ENCODE measurements around the gene NAPB. TPM values are rescaled to one million over a fixed set of nuclear protein-coding genes. Genes with fewer than 3 reads are reported as not detected.
A peak's percentile ranks its signal among the peaks of the same experiment; 100 is the strongest.
"Not testable (repeated sequence)": the region's sequence is repeated elsewhere in the genome, so short reads cannot be mapped to it uniquely, and the experiment has no call there.

The NAPB gene
- total RNA-seq: 10 to 100 TPM; 26.9 to 61.4 (median 42.7) TPM

DNA sequence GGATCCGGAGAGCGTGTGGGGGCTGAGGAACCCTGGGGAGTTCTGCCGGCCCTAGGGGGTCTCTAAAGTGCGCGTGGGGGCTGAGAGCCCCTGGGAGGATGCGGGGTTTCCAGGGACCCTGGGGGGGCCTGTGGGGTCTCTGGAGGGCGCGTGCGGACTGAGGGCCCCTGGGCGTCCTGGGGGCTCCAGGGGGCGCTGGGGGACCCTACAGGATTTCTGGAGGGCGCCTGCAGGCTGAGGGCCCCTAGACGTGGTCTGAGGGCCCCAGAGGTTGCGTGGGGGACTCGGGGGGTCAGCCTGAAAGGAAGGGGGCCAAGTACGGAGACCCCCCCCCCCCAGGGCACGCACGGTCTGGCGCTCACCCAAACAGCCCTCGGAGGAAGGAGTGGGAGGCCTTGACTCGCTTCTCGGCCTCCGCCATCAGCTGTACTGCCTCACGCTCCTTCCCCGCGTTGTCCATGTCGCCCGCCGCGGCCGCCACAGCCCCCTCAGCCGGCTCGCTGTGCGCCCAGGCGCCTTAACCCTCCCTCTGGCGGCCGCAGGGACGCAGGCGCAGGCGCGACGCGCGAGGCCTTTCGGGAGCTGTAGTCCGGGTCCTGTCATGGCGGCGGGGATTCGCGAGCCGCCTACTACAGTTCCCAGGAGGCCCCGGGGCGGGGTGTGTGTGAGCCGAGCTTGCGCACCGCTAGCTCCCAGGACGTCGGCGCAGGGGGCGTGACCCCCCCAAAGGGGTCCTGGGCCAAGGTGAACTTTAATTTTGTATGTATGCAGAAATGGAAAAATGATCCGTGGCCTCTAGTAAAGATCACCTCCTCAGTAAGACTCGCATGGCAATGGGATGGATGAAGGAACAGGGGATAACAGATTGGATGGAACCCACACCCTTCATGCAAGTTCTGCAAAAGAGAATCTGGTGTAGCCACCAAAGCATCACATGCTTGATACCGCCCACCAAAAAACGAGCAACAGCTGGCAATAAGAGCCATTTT is at the start of gene NAPB:
Gene NAPB (minus strand): TSS at position 546 of the 989 bp plus-strand sequence. CDS start 86 bp downstream, at position 460.
- in situ Hi-C loops (cut with MboI; ENCODE audit: low pct_unique_long_range_greater_than_20kb in 2 of 9, low sequenced_read_pairs in 9 of 9, unreplicated experiment in 9 of 9): no loop called here
- peak; percentile 91 to 99 (median 98) for ATAC-seq (replicated peaks in 6 of 8)
- Histone ChIP-seq H3K4me3 (peak within 1 kb of the TSS; percentile 70 to 94 (median 76)), H3K4me1 (replicated peaks in 1 of 2) (peaks cover 3 to 15% of the 10 kb centered on the region in 2 donors), H3K27ac (peak within 1 kb of the TSS; percentile 66 to 74)
- WGBS, 10 experiments: 0 to 29% (median 0%) methylated on average over 1 to 4 of the region's 64 CpGs; no CpG with 5 or more reads in 4 of the 10 experiments

DNA sequence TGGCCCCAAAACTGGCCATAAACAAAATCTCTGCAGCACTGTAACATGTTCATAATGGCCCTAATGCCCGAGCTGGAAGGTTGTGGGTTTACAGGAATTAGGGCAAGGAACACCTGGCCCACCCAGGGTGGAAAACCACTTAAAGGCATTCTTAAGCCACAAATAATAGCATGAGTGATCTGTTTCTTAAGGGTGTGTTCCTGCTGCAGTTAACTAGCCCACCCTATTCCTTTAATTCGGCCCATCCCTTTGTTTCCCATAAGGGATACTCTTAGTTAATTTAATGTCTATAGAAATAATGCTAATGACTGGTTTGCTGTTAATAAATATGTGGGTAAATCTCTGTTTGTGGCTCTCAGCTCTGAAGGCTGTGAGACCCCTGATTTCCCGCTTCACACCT is 45.7 kb upstream of the NAPB start:
- H3K4me3 ChIP-seq; ATAC-seq (replicated peaks in 6 of 8); H3K4me1 ChIP-seq (replicated peaks in 1 of 2); in situ Hi-C loops (cut with MboI; ENCODE audit: low pct_unique_long_range_greater_than_20kb in 2 of 9, low sequenced_read_pairs in 9 of 9, unreplicated experiment in 9 of 9); H3K27ac ChIP-seq: not testable (repeated sequence)
- WGBS, 10 experiments: 0 to 90% (median 40%) methylated on average over 1 to 3 of the region's 3 CpGs; no CpG with 5 or more reads in 3 of the 10 experiments

DNA sequence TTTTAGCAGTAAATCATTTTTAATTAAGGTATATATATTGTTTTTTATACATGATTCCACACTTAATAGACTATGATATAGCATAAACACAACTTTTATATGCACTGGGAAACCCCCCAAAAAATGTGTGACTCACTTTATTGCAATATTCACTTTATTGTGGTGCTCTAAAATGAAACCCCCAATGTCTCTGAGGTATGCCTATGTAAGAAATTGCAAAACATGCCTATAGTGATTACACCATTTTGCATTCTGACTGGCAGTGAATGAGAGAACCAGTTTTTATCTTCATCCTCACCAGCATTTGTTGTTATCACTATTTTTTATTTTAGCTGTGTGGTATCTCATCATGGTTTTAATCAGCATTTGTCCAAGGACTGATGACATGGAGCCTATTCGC is 39.9 kb upstream of the NAPB start:
- H3K27ac ChIP-seq: no peak overlapping the region
- in situ Hi-C loops (cut with MboI; ENCODE audit: low pct_unique_long_range_greater_than_20kb in 2 of 9, low sequenced_read_pairs in 9 of 9, unreplicated experiment in 9 of 9): no loop called here
- ATAC-seq (replicated peaks in 6 of 8): no peak
- no peaks in the 10 kb centered on the region for H3K4me1 ChIP-seq (replicated peaks in 1 of 2)
- no peak overlapping the region for H3K4me3 ChIP-seq
- 18 to 100% (median 89%) methylated on average over 1 of the region's 1 CpG; no CpG with 5 or more reads in 2 of the 10 experiments for WGBS, 10 experiments

DNA sequence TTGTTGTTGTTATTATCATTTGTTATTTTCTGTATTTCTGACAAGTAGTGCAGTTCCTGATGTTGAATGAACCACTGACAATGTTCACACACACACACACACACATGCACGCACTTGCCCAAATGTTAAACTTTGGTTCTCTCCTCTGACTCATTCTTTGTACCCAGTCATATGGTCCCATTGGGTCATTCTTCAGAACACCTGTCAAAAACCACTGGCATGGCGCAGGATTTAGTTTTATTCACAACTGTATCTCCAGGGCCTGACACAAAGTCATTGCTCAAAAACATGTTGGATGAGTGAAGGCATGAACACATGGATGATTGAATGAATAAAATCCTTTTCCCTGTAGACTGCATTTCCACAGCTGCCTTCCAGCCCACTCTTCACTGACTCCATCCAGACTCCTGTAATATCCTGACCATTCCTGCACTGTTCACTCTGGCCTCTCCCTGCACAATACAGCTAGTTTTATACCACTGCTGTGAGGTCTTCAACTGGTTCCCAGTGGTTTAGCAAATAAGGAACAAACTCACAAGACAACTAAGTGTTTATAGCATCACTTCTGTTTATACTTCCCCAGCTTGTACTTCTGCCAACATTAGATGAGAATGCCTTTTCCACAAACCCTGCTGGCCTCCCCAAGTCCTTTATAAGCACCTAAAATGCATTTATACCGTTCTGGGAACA is 38.3 kb upstream of the NAPB start:
- in situ Hi-C loops (cut with MboI; ENCODE audit: low pct_unique_long_range_greater_than_20kb in 2 of 9, low sequenced_read_pairs in 9 of 9, unreplicated experiment in 9 of 9): no loop called here
- WGBS, 10 experiments: 30 to 100% (median 75%) methylated on average over 1 to 3 of the region's 3 CpGs; no CpG with 5 or more reads in 2 of the 10 experiments
- no peak for ATAC-seq (replicated peaks in 6 of 8)

DNA sequence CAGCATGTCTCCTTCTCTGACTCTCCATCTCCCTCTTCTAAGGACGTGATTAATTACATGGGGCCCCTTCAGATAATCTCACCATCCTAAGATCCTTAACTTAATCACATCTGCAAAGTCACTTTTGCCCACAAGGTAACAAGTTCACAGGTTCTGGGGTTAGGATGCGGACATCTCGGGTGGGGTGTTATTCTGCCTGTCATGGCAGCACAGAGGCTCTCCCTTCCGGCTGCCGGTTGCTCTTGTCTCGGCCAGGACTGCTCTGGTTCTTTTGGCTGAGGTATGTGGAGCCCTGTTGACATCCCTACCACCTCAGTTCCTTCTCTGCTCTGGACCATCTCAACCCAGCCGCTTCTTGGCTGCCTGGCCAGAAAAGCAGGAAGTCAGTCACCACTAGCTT is 35.6 kb upstream of the NAPB start:
- Histone ChIP-seq H3K4me1 (replicated peaks in 1 of 2) (no peaks in the 10 kb centered on the region), H3K27ac (no peak overlapping the region), H3K4me3 (no peak overlapping the region)
- 20 to 100% (median 69%) methylated on average over 1 to 5 of the region's 7 CpGs; no CpG with 5 or more reads in 3 of the 10 experiments for WGBS, 10 experiments
- in situ Hi-C loops (cut with MboI; ENCODE audit: low pct_unique_long_range_greater_than_20kb in 2 of 9, low sequenced_read_pairs in 9 of 9, unreplicated experiment in 9 of 9): no loop called here
- no peak for ATAC-seq (replicated peaks in 6 of 8)

More for the DNA sequence above, 38.3 kb upstream of the NAPB start:
- Histone ChIP-seq H3K4me3 (no peak overlapping the region), H3K4me1 (replicated peaks in 1 of 2) (no peaks in the 10 kb centered on the region), H3K27ac (no peak overlapping the region)

DNA sequence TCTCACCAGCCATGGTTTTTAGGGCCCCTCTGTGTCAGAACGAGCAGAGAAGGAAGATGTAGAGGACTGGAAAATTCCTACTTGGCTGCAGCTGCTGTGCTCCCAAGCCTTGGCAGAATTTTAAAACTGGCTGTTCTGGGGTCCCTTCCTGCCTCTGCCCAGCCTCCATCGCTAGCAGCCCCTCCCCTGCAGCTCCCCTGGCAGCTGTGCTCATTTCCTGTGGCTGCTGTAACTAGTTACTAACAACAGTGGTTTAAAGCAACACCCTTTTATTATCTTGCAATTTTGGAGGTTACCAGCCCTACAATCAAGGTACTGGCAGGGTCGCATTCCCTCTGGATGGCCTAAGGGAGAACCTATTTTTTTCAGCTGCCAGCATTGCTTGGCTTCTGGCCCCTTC is 35.1 kb upstream of the NAPB start:
- WGBS, 10 experiments: 20 to 100% (median 80%) methylated on average over 1 to 3 of the region's 3 CpGs; no CpG with 5 or more reads in 3 of the 10 experiments
- Histone ChIP-seq H3K4me3 (no peak overlapping the region), H3K27ac (no peak overlapping the region), H3K4me1 (replicated peaks in 1 of 2) (no peaks in the 10 kb centered on the region)
- in situ Hi-C loops (cut with MboI; ENCODE audit: low pct_unique_long_range_greater_than_20kb in 2 of 9, low sequenced_read_pairs in 9 of 9, unreplicated experiment in 9 of 9): no loop called here
- no peak for ATAC-seq (replicated peaks in 6 of 8)

DNA sequence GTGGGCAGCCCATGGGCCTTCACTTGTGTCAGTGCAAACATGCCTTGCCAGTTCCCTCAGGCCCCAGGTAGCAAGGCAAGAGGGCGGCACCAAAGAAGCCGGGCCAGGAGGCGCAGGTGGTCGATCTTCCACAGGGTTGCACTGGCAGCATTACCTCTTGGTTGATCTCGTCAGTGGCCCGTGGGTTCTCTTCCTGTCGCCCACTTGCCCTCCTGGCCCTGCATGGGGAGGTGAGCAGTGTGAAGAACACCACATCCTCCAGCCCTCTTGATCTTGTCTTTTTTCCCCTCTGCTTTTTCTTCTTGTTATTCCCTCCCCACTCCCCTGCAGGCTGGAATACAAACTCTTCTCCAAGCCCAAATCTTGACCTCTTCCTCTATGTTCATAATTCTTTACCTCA is 34.4 kb upstream of the NAPB start:
- no peak for ATAC-seq (replicated peaks in 6 of 8)
- 60 to 100% (median 94%) methylated on average over 1 to 4 of the region's 7 CpGs; no CpG with 5 or more reads in 5 of the 10 experiments for WGBS, 10 experiments
- in situ Hi-C loops (cut with MboI; ENCODE audit: low pct_unique_long_range_greater_than_20kb in 2 of 9, low sequenced_read_pairs in 9 of 9, unreplicated experiment in 9 of 9): no loop called here

DNA sequence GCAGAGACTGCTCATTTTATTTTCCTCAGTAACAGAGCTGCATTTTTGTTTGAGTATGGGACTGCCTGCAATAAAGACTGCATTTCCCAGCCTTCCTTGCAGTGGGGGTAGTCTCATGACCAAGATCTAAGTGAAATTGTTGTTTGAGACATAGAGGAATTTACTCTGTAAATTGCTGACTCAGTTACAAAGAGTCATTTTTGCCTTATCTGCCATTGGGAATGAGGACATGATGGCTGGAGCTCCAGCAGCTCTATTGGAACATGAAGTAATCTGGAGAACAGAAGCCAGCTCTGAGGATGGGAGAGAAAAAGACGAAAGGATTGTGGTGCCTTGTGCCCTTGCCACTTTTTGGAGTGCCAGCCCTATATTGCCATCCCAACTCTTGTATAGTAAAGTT is 33.5 kb upstream of the NAPB start:
- in situ Hi-C loops (cut with MboI; ENCODE audit: low pct_unique_long_range_greater_than_20kb in 2 of 9, low sequenced_read_pairs in 9 of 9, unreplicated experiment in 9 of 9): no loop called here
- WGBS, 10 experiments: 60 to 100% (median 88%) methylated on average over 1 of the region's 1 CpG; no CpG with 5 or more reads in 3 of the 10 experiments
- ATAC-seq (replicated peaks in 6 of 8): no peak
- no peak overlapping the region for H3K27ac ChIP-seq
- H3K4me3 ChIP-seq: no peak overlapping the region
- H3K4me1 ChIP-seq (replicated peaks in 1 of 2): no peaks in the 10 kb centered on the region

More for the DNA sequence above, 34.4 kb upstream of the NAPB start:
- Histone ChIP-seq H3K4me1 (replicated peaks in 1 of 2) (no peaks in the 10 kb centered on the region), H3K27ac (no peak overlapping the region), H3K4me3 (no peak overlapping the region)

- H3K27ac ChIP-seq: no peak overlapping the region
- in situ Hi-C loops (cut with MboI; ENCODE audit: low pct_unique_long_range_greater_than_20kb in 2 of 9, low sequenced_read_pairs in 9 of 9, unreplicated experiment in 9 of 9): no loop called here
- 55 to 100% (median 80%) methylated on average over 2 to 6 of the region's 15 CpGs; no CpG with 5 or more reads in 3 of the 10 experiments for WGBS, 10 experiments
- no peaks in the 10 kb centered on the region for H3K4me1 ChIP-seq (replicated peaks in 1 of 2)
- H3K4me3 ChIP-seq: no peak overlapping the region
- peak in 3 of 8 experiments; percentile 72 to 93 (median 76) for ATAC-seq (replicated peaks in 6 of 8)
Observed at GRCh38 chr20:23453549-23454543, 32.6 kb upstream of the NAPB start.

GRCh38 chr20:23452776-23453175 is 31.5 kb upstream of the NAPB start, which contains the start of gene CST11:
Gene CST11 (minus strand): TSS chr20:23452876. CDS start chr20:23452811, 65 bp downstream.
- WGBS, 10 experiments: 0 to 17% (median 17%) methylated on average over 1 to 2 of the region's 4 CpGs; no CpG with 5 or more reads in 6 of the 10 experiments
- no peaks in the 10 kb centered on the region for H3K4me1 ChIP-seq (replicated peaks in 1 of 2)
- no peak within 1 kb of the TSS for H3K27ac ChIP-seq
- in situ Hi-C loops (cut with MboI; ENCODE audit: low pct_unique_long_range_greater_than_20kb in 2 of 9, low sequenced_read_pairs in 9 of 9, unreplicated experiment in 9 of 9): no loop called here
- ATAC-seq (replicated peaks in 6 of 8): peak in 1 of 8 experiments; percentile 55
- H3K4me3 ChIP-seq: no peak within 1 kb of the TSS

- H3K27ac ChIP-seq: no peak overlapping the region
- H3K4me1 ChIP-seq (replicated peaks in 1 of 2): no peaks in the 10 kb centered on the region
- no peak overlapping the region for H3K4me3 ChIP-seq
- 15 to 94% (median 78%) methylated on average over 1 to 8 of the region's 11 CpGs; no CpG with 5 or more reads in 3 of the 10 experiments for WGBS, 10 experiments
- no peak for ATAC-seq (replicated peaks in 6 of 8)
- in situ Hi-C loops (cut with MboI; ENCODE audit: low pct_unique_long_range_greater_than_20kb in 2 of 9, low sequenced_read_pairs in 9 of 9, unreplicated experiment in 9 of 9): no loop called here
Observed at GRCh38 chr20:23451956-23452487, 30.7 kb upstream of the NAPB start.

GRCh38 chr20:23450877-23451276 is 29.6 kb upstream of the NAPB start:
- no peak overlapping the region for H3K4me3 ChIP-seq
- 18 to 100% (median 73%) methylated on average over 1 of the region's 1 CpG; no CpG with 5 or more reads in 1 of the 10 experiments for WGBS, 10 experiments
- H3K4me1 ChIP-seq (replicated peaks in 1 of 2): no peaks in the 10 kb centered on the region
- no peak overlapping the region for H3K27ac ChIP-seq
- ATAC-seq (replicated peaks in 6 of 8): no peak
- in situ Hi-C loops (cut with MboI; ENCODE audit: low pct_unique_long_range_greater_than_20kb in 2 of 9, low sequenced_read_pairs in 9 of 9, unreplicated experiment in 9 of 9): no loop called here
